ENCODE data around the gene MARCKSL1. TPM values are rescaled to one million over a fixed set of nuclear protein-coding genes. Genes with fewer than 3 reads are reported as not detected.

The MARCKSL1 gene
- total and polyA plus RNA-seq, 2 of the 13 experiments (the other 11 are each of a cell fraction or from before 2014, with no cell fraction given), result 81.9 to 155 TPM

GRCh38 chr1:32321712-32322291, 14.2 kb downstream of the MARCKSL1 start (continued):
- TF ChIP-seq ZNF557 (CRISPR knock-in tag; IDR thresholded peaks at IDR 0.05) (no peak), SP2 (CRISPR knock-in tag; IDR thresholded peaks at IDR 0.05) (no peak), ZBTB4 (CRISPR knock-in tag; IDR thresholded peaks at IDR 0.05; ENCODE audit: borderline replicate concordance) (no peak), MBD4 (IDR thresholded peaks at IDR 0.05; ENCODE audit: borderline replicate concordance, low read length) (0 out of 2 replicates have a peak, but pooled peaks have one; percentile 30), PAXIP1 (CRISPR knock-in tag; conservative IDR thresholded peaks at IDR 0.05) (peak; percentile 99), ZNF484 (CRISPR knock-in tag; IDR thresholded peaks at IDR 0.05; ENCODE audit: borderline replicate concordance, low read depth) (no peak), ZNF354B (CRISPR knock-in tag; IDR thresholded peaks at IDR 0.05) (no peak), SPEN (CRISPR knock-in tag; IDR thresholded peaks at IDR 0.05; ENCODE audit: low read depth) (no peak), BORCS8-MEF2B (CRISPR knock-in tag; IDR thresholded peaks at IDR 0.05) (no peak), NONO (IDR thresholded peaks at IDR 0.05) (no peak), NONO (CRISPR knock-in tag; conservative IDR thresholded peaks at IDR 0.05) (no peak), SP1 (IDR thresholded peaks at IDR 0.05) (no peak), SP1 (CRISPR knock-in tag; IDR thresholded peaks at IDR 0.05) (no peak; the same call in 1 of the 2 replicates), ZNF136 (CRISPR knock-in tag; IDR thresholded peaks at IDR 0.05; ENCODE audit: low read depth) (no peak), CEBPB (IDR thresholded peaks at IDR 0.05; ENCODE audit: borderline replicate concordance, low read depth, low read length) (no peak), HOXD1 (CRISPR knock-in tag; IDR thresholded peaks at IDR 0.05) (no peak), ZSCAN29 (CRISPR knock-in tag; conservative IDR thresholded peaks at IDR 0.05) (peak; percentile 31; the same call in 1 of the 2 replicates)
- TF ChIP-seq, protein P1, sequence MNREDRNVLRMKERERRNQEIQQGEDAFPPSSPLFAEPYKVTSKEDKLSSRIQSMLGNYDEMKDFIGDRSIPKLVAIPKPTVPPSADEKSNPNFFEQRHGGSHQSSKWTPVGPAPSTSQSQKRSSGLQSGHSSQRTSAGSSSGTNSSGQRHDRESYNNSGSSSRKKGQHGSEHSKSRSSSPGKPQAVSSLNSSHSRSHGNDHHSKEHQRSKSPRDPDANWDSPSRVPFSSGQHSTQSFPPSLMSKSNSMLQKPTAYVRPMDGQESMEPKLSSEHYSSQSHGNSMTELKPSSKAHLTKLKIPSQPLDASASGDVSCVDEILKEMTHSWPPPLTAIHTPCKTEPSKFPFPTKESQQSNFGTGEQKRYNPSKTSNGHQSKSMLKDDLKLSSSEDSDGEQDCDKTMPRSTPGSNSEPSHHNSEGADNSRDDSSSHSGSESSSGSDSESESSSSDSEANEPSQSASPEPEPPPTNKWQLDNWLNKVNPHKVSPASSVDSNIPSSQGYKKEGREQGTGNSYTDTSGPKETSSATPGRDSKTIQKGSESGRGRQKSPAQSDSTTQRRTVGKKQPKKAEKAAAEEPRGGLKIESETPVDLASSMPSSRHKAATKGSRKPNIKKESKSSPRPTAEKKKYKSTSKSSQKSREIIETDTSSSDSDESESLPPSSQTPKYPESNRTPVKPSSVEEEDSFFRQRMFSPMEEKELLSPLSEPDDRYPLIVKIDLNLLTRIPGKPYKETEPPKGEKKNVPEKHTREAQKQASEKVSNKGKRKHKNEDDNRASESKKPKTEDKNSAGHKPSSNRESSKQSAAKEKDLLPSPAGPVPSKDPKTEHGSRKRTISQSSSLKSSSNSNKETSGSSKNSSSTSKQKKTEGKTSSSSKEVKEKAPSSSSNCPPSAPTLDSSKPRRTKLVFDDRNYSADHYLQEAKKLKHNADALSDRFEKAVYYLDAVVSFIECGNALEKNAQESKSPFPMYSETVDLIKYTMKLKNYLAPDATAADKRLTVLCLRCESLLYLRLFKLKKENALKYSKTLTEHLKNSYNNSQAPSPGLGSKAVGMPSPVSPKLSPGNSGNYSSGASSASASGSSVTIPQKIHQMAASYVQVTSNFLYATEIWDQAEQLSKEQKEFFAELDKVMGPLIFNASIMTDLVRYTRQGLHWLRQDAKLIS (CRISPR knock-in tag; IDR thresholded peaks at IDR 0.05), result no peak
- TF ChIP-seq, protein P2, sequence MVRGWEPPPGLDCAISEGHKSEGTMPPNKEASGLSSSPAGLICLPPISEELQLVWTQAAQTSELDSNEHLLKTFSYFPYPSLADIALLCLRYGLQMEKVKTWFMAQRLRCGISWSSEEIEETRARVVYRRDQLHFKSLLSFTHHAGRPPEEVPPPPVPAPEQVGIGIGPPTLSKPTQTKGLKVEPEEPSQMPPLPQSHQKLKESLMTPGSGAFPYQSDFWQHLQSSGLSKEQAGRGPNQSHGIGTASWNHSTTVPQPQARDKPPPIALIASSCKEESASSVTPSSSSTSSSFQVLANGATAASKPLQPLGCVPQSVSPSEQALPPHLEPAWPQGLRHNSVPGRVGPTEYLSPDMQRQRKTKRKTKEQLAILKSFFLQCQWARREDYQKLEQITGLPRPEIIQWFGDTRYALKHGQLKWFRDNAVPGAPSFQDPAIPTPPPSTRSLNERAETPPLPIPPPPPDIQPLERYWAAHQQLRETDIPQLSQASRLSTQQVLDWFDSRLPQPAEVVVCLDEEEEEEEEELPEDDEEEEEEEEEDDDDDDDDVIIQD (CRISPR knock-in tag; IDR thresholded peaks at IDR 0.05; ENCODE audit: low read depth), result 0 out of 2 replicates have a peak, but pooled peaks have one; percentile 35

All from HepG2 (cell line).